Loucy (cell line): ENCODE results near the gene WASF3.

ENCODE experiments used
- CTCF ChIP-seq: fragments of 200-600 bp; sonication (generic); conservative IDR thresholded peaks from 2 replicates; pipeline ENCODE4 v1.5.1; 2014; ENCODE audit warnings: mild to moderate bottlenecking, antibody characterized with exemption, low read length
- EZH2phosphoT487 ChIP-seq: fragments of 200-600 bp; IDR thresholded peaks from 2 replicates; pipeline ENCODE4 v1.6.1; 2018; ENCODE audit warnings: antibody characterized with exemption, mild to moderate bottlenecking, moderate library complexity, borderline replicate concordance

- no peak for TF ChIP-seq CTCF
- no peak for TF ChIP-seq EZH2phosphoT487
Measured at GRCh38 chr13:26606631-26607030, 49.1 kb downstream of the WASF3 start.
